IMR-90 (cell line): ENCODE data around the gene ST7. TPM values are rescaled to one million over a fixed set of nuclear protein-coding genes. Genes with fewer than 3 reads are reported as not detected.

Source experiments
- ATAC-seq: fragments of 200-7000 bp; cut with Tn5 transposase; 2 replicates; pipeline ENCODE4 v1.9.1; 2020; ENCODE audit warnings: low read depth, mild to moderate bottlenecking, moderate library complexity
- BruUV-seq: library from RNA; stranded (reverse); fragments of 400-500 nt; replicated peaks from 2 replicates; lab custom pipeline; 2021; lab: Mats Ljungman, UMichigan
- CTCF ChIA-PET: fragments of 300-600 bp; formaldehyde crosslinking; extraction: SDS; loops from one replicate; lab custom pipeline; 2021; ENCODE audit warnings: antibody characterized with exemption; lab: Yijun Ruan, JAX
- POLR2A ChIA-PET: fragments of 300-600 bp; sonication (Branson Sonifier 250); formaldehyde crosslinking; loops from one replicate; lab custom pipeline; 2022; ENCODE audit warnings: antibody characterized with exemption; ENCODE audit not compliant: unreplicated experiment; lab: Charles Lee
- DNase-seq: peaks from one replicate; pipeline ENCODE4 v3.0.0; 2013
- H2AFZ ChIP-seq: replicated peaks from 2 replicates; pipeline ENCODE3; 2013; ENCODE audit warnings: low read length, mild to moderate bottlenecking; ENCODE audit not compliant: poor library complexity
- H2AK5ac ChIP-seq: 2 replicates; pipeline ENCODE4 v1.6.1; 2013; ENCODE audit warnings: low read depth, low read length, inconsistent platforms
- H2AK9ac ChIP-seq: replicated peaks from 2 replicates; pipeline ENCODE3; 2013; ENCODE audit warnings: mild to moderate bottlenecking, low read depth, low read length, moderate library complexity; ENCODE audit not compliant: poor library complexity
- H2BK120ac ChIP-seq: 2 replicates; pipeline ENCODE4 v1.6.1; 2013; ENCODE audit warnings: low read depth, low read length, inconsistent platforms
- H2BK15ac ChIP-seq: 3 replicates; pipeline ENCODE4 v1.6.1; 2013; ENCODE audit warnings: low read depth, low read length, inconsistent platforms
- H2BK20ac ChIP-seq: 2 replicates; pipeline ENCODE4 v1.6.1; 2013; ENCODE audit warnings: low read depth, mild to moderate bottlenecking, inconsistent platforms, low read length, moderate library complexity
- H2BK5ac ChIP-seq: 2 replicates; pipeline ENCODE4 v1.6.1; 2013; ENCODE audit warnings: mild to moderate bottlenecking, low read depth, low read length, inconsistent platforms; ENCODE audit not compliant: poor library complexity, severe bottlenecking
- H3K14ac ChIP-seq: replicated peaks from 2 replicates; pipeline ENCODE4 v1.6.1; 2013; ENCODE audit warnings: low read depth, low read length, inconsistent platforms
- H3K18ac ChIP-seq: 2 replicates; pipeline ENCODE4 v1.6.1; 2013; ENCODE audit warnings: low read depth, low read length, control low read depth
- H3K23ac ChIP-seq: 2 replicates; pipeline ENCODE4 v1.6.1; 2013; ENCODE audit warnings: low read depth, low read length, inconsistent platforms
- H3K27ac ChIP-seq: 2 replicates; pipeline ENCODE4 v1.5.1; 2013; ENCODE audit warnings: mild to moderate bottlenecking, control low read depth, low read length; ENCODE audit not compliant: insufficient read depth
- H3K27me3 ChIP-seq: 2 replicates; pipeline ENCODE4 v1.6.1; 2013; ENCODE audit warnings: low read length; ENCODE audit not compliant: control insufficient read depth, insufficient read depth
- H3K36me3 ChIP-seq: 2 replicates; pipeline ENCODE4 v1.6.1; 2013; ENCODE audit warnings: low read length, mixed read lengths; ENCODE audit not compliant: control insufficient read depth, insufficient read depth
- H3K4ac ChIP-seq: 2 replicates; pipeline ENCODE4 v1.6.1; 2013; ENCODE audit warnings: low read depth, low read length, inconsistent platforms
- H3K4me1 ChIP-seq: 2 replicates; pipeline ENCODE4 v1.6.1; 2013; ENCODE audit warnings: low read length, mixed read lengths; ENCODE audit not compliant: control insufficient read depth, insufficient read depth
- H3K4me2 ChIP-seq: 2 replicates; pipeline ENCODE4 v1.6.1; 2013; ENCODE audit warnings: low read depth, mild to moderate bottlenecking, control low read depth, low read length, moderate library complexity
- H3K4me3 ChIP-seq: 2 replicates; pipeline ENCODE4 v1.5.1; 2013; ENCODE audit warnings: low read depth, mild to moderate bottlenecking, control low read depth, low read length, moderate library complexity; ENCODE audit not compliant: insufficient read depth
- H3K56ac ChIP-seq: 2 replicates; pipeline ENCODE4 v1.6.1; 2013; ENCODE audit warnings: low read length, inconsistent platforms; ENCODE audit not compliant: insufficient read depth; ENCODE audit errors: extremely low read depth
- H3K79me1 ChIP-seq, 2 experiments: 2 replicates each; pipeline ENCODE4 v1.6.1; 2013; ENCODE audit warnings: low read length in 2 of 2, inconsistent platforms in 1 of 2, low read depth in 1 of 2
- H3K9ac ChIP-seq: 2 replicates; pipeline ENCODE4 v1.6.1; 2013; ENCODE audit warnings: low read depth, low read length, control low read depth
- H3K9me1 ChIP-seq: 2 replicates; pipeline ENCODE4 v1.6.1; 2013; ENCODE audit warnings: low read length, inconsistent platforms; ENCODE audit not compliant: insufficient read depth
- H3K9me3 ChIP-seq: 2 replicates; pipeline ENCODE4 v1.6.1; 2013; ENCODE audit warnings: low read length; ENCODE audit not compliant: control insufficient read depth, insufficient read depth
- H4K20me1 ChIP-seq: 2 replicates; pipeline ENCODE4 v1.6.1; 2013; ENCODE audit warnings: low read length, inconsistent platforms; ENCODE audit not compliant: insufficient read depth
- H4K5ac ChIP-seq: 2 replicates; pipeline ENCODE4 v1.6.1; 2013; ENCODE audit warnings: mild to moderate bottlenecking, low read depth, low read length, control low read depth
- H4K8ac ChIP-seq, 2 experiments: 2 replicates each; pipeline ENCODE4 v1.6.1; 2013; ENCODE audit warnings: low read depth in 2 of 2, low read length in 2 of 2, control low read depth in 1 of 2, inconsistent platforms in 1 of 2
- H4K91ac ChIP-seq: 2 replicates; pipeline ENCODE4 v1.6.1; 2013; ENCODE audit warnings: low read depth, low read length, inconsistent platforms; ENCODE audit not compliant: insufficient read depth
- CEBPB ChIP-seq: IDR thresholded peaks from 2 replicates; pipeline ENCODE4 v1.6.1; 2012; ENCODE audit warnings: low read depth, low read length, improper control_type of control experiment
- MAFK ChIP-seq: IDR thresholded peaks from 2 replicates; pipeline ENCODE4 v1.6.1; 2012; ENCODE audit warnings: low read depth, low read length, improper control_type of control experiment
- MXI1 ChIP-seq: IDR thresholded peaks from 2 replicates; pipeline ENCODE4 v1.6.1; 2012; ENCODE audit warnings: low read depth, mild to moderate bottlenecking, low read length, moderate library complexity, borderline replicate concordance
- POLR2A ChIP-seq: IDR thresholded peaks from 2 replicates; pipeline ENCODE4 v1.6.1; 2012; ENCODE audit warnings: mild to moderate bottlenecking, low read depth, low read length
- RAD21 ChIP-seq: IDR thresholded peaks from 2 replicates; pipeline ENCODE4 v1.6.1; 2012; ENCODE audit warnings: low read length, improper control_type of control experiment
- RCOR1 ChIP-seq: IDR thresholded peaks from 2 replicates; pipeline ENCODE4 v1.6.1; 2012; ENCODE audit warnings: mild to moderate bottlenecking, low read length, improper control_type of control experiment; ENCODE audit not compliant: insufficient replicate concordance
- WGBS, 2 experiments: methylation state at CpG; one replicate each; pipeline versions ENCODE4 v1.1.5 to v1.1.7; 2013; ENCODE audit warnings: missing lambda C conversion rate in 2 of 2; ENCODE audit not compliant: insufficient read length in 1 of 2; ENCODE audit errors: extremely low coverage in 2 of 2; 5-methylcytosine and 5-hydroxymethylcytosine counted together
- dilution Hi-C: fragments of 300-500 bp; cut with HindIII; formaldehyde crosslinking; loops from one replicate; pipeline ENCODE4 v1.14.3; 2018; ENCODE audit warnings: low sequenced_read_pairs; ENCODE audit not compliant: unreplicated experiment
- in situ Hi-C: fragments of 300-500 bp; cut with MboI; formaldehyde crosslinking; loops from 3 replicates; pipeline ENCODE4 v1.14.3; 2019; ENCODE audit warnings: low sequenced_read_pairs, inconsistent platforms, mixed read lengths
- intact Hi-C: fragments of 100-400 bp; cut with micrococcal nuclease; formaldehyde crosslinking; loops from 2 replicates; pipeline ENCODE4 v1.10.0; 2022
- polyA plus RNA-seq, 3 experiments: library from polyadenylated mRNA; depleted of rRNA; stranded (reverse); fragments of >200 nt; gene quantifications; 2 replicates each; pipeline ENCODE4 v1.2.3, GENCODE V29; 2012; ENCODE audit warnings: low replicate concordance in 1 of 3
- total RNA-seq: library from RNA; depleted of rRNA; stranded (reverse); fragments of >200 nt; gene quantifications from 2 replicates; pipeline ENCODE4 v1.2.3, GENCODE V29; 2012
- TF ChIP-seq, protein P1 (sequence below): fragments of 150-350 bp; IDR thresholded peaks from 2 replicates; pipeline ENCODE4 v1.6.1; 2016; ENCODE audit warnings: low read depth, mild to moderate bottlenecking, low read length, moderate library complexity, borderline replicate concordance

Gene ST7
- total and polyA plus RNA-seq, 2 of the 4 experiments (the other 2 are of a cell fraction), result 18.6 to 26.0 TPM

- Histone ChIP-seq H3K9me3 (no peaks in the 10 kb centered on the region), H2BK20ac (no peak overlapping the region), H3K4ac (no peak overlapping the region), H3K4me1 (peaks cover 9% of the 10 kb centered on the region), H3K9ac (no peak overlapping the region), H2BK120ac (no peak overlapping the region), H4K20me1 (no peaks in the 10 kb centered on the region), H4K5ac (no peak overlapping the region), H3K4me2 (no peak overlapping the region), H3K4me3 (no peak overlapping the region), H3K56ac (no peak overlapping the region), H4K8ac (no peak overlapping the region), H3K14ac (no peak overlapping the region), H2AFZ (no peak overlapping the region), H3K23ac (no peak overlapping the region), H3K79me1 (no peaks in the 10 kb centered on the region), H2BK5ac (peak overlapping the region; percentile 78), H3K18ac (no peak overlapping the region), H4K91ac (no peak overlapping the region), H3K9me1 (peaks cover 6% of the 10 kb centered on the region; the same call in 1 of the 2 replicates), H3K27ac (no peak overlapping the region), H2AK5ac (no peak overlapping the region), H3K27me3 (no peaks in the 10 kb centered on the region), H2BK15ac (no peak overlapping the region), H3K36me3 (peaks cover 7% of the 10 kb centered on the region; the same call in 1 of the 2 replicates), H2AK9ac (no peak overlapping the region)
- ATAC-seq (0 out of 2 replicates have a peak, but pooled peaks have one; percentile 38), DNase-seq (peak; percentile 31)
- intact Hi-C loops (no loop called here), in situ Hi-C loops (no loop called here), dilution Hi-C loops (no loop called here)
- WGBS, 2 experiments, result no CpG with 5 or more reads among the region's 1 CpG
- TF ChIP-seq MXI1 (no peak), RAD21 (no peak), CEBPB (peak; percentile 81), POLR2A (no peak), RCOR1 (no peak), MAFK (no peak)
- TF ChIP-seq, protein P1, sequence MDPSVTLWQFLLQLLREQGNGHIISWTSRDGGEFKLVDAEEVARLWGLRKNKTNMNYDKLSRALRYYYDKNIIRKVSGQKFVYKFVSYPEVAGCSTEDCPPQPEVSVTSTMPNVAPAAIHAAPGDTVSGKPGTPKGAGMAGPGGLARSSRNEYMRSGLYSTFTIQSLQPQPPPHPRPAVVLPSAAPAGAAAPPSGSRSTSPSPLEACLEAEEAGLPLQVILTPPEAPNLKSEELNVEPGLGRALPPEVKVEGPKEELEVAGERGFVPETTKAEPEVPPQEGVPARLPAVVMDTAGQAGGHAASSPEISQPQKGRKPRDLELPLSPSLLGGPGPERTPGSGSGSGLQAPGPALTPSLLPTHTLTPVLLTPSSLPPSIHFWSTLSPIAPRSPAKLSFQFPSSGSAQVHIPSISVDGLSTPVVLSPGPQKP, result no peak
- POLR2A ChIA-PET, result no interaction called here
- no TSS peak for BruUV-seq
- CTCF ChIA-PET, result no interaction called here
Observed at GRCh38 chr7:117192108-117192507, 238.8 kb downstream of the ST7 start.
